Measurements from ENCODE around the gene KCNQ1.

- TF ChIP-seq CTCF (IDR thresholded peaks at IDR 0.05): no peak
- TF ChIP-seq POLR2A (IDR thresholded peaks at IDR 0.05): no peak
Measured at GRCh38 chr11:2855162-2855561, 410.4 kb downstream of the KCNQ1 start.

All from body of pancreas (tissue), 4 donors.